CD4-positive, alpha-beta memory T cell (primary cell): ENCODE results near the gene BANF2. TPM values are rescaled to one million over a fixed set of nuclear protein-coding genes. Genes with fewer than 3 reads are reported as not detected.
A peak's percentile ranks its signal among the peaks of the same experiment; 100 is the strongest.
"Not testable (repeated sequence)": the region's sequence is repeated elsewhere in the genome, so short reads cannot be mapped to it uniquely, and the experiment has no call there.

Source experiments
- CTCF ChIA-PET: fragments of 350-600 bp; sonication (Branson Sonifier 250); formaldehyde crosslinking; loops from one replicate; lab custom pipeline; 2021; ENCODE audit warnings: inconsistent platforms; ENCODE audit not compliant: partially characterized antibody; lab: Charles Lee
- POLR2A ChIA-PET: fragments of 350-600 bp; sonication (Branson Sonifier 250); formaldehyde crosslinking; loops from one replicate; lab custom pipeline; 2021; ENCODE audit not compliant: partially characterized antibody; lab: Charles Lee
- DNase-seq, 5 donors: peaks; one replicate each; pipeline versions ENCODE4 v3.0.0 to v3.0.0-alpha.2; 2020 to 2022; ENCODE audit warnings: mixed read lengths in 1 of 5
- H3K27ac ChIP-seq: one replicate; pipeline ENCODE4 v1.7.0; 2013; ENCODE audit warnings: low read depth, low read length
- H3K27me3 ChIP-seq: 2 replicates; pipeline ENCODE4 v1.7.0; 2013; ENCODE audit warnings: mild to moderate bottlenecking, low read length, moderate library complexity; ENCODE audit not compliant: insufficient read depth
- H3K36me3 ChIP-seq: 2 replicates; pipeline ENCODE4 v1.7.0; 2013; ENCODE audit warnings: mild to moderate bottlenecking, low read length, moderate library complexity; ENCODE audit not compliant: insufficient read depth
- H3K4me1 ChIP-seq: 2 replicates; pipeline ENCODE4 v1.7.0; 2013; ENCODE audit warnings: mild to moderate bottlenecking, low read length, moderate library complexity; ENCODE audit not compliant: insufficient read depth
- H3K4me3 ChIP-seq, 2 donors: one replicate each; pipeline ENCODE4 v1.7.0; 2013; ENCODE audit warnings: low read length in 2 of 2, mild to moderate bottlenecking in 1 of 2
- H3K9me3 ChIP-seq, 2 donors: one replicate each; pipeline ENCODE4 v1.7.0; 2013; ENCODE audit warnings: low read length in 2 of 2, control low read depth in 1 of 2; ENCODE audit not compliant: control insufficient read depth in 1 of 2
- H3K27ac Mint-ChIP-seq, 7 donors: one replicate each; pipeline ENCODE4 v1.8.0; 2020 to 2021; ENCODE audit warnings: mixed read lengths in 7 of 7, mild to moderate bottlenecking in 6 of 7, inconsistent platforms in 3 of 7, moderate library complexity in 3 of 7
- H3K27me3 Mint-ChIP-seq, 2 donors: one replicate each; pipeline ENCODE4 v1.8.0; 2020 to 2021; ENCODE audit warnings: mixed read lengths in 2 of 2
- H3K36me3 Mint-ChIP-seq, 2 donors: one replicate each; pipeline ENCODE4 v1.8.0; 2020 to 2021; ENCODE audit warnings: mixed read lengths in 2 of 2, inconsistent platforms in 1 of 2, mild to moderate bottlenecking in 1 of 2
- H3K4me1 Mint-ChIP-seq, 4 donors: one replicate each; pipeline ENCODE4 v1.8.0; 2020 to 2021; ENCODE audit warnings: mixed read lengths in 4 of 4, mild to moderate bottlenecking in 1 of 4
- H3K4me3 Mint-ChIP-seq, 8 donors: one replicate each; pipeline ENCODE4 v1.8.0; 2020 to 2021; ENCODE audit warnings: mixed read lengths in 8 of 8, mild to moderate bottlenecking in 7 of 8, moderate library complexity in 6 of 8, inconsistent platforms in 3 of 8
- H3K9me3 Mint-ChIP-seq, 8 donors: one replicate each; pipeline ENCODE4 v1.8.0; 2020 to 2021; ENCODE audit warnings: mixed read lengths in 8 of 8, mild to moderate bottlenecking in 5 of 8, inconsistent platforms in 3 of 8, moderate library complexity in 1 of 8
- intact Hi-C: fragments of 100-400 bp; cut with micrococcal nuclease; formaldehyde crosslinking; loops from one replicate; pipeline ENCODE4 v1.15.1; 2023
- polyA plus RNA-seq, 2 donors: library from polyadenylated mRNA; unstranded; fragments of 300-500 nt; fragmentation: Illumina TruSeq; gene quantifications; one replicate each; pipeline ENCODE4 v1.2.3, GENCODE V29; 2021
- total RNA-seq, 2 experiments: library from RNA; stranded (reverse); gene quantifications; one replicate each; pipeline ENCODE4 v1.2.3, GENCODE V29; 2021

BANF2 gene
- total and polyA plus RNA-seq, 4 experiments from 2014 or later: not detected

- H3K27me3 ChIP-seq, CTCF ChIA-PET, H3K27me3 Mint-ChIP-seq, H3K9me3 Mint-ChIP-seq, H3K36me3 ChIP-seq, H3K9me3 ChIP-seq, DNase-seq, H3K4me3 ChIP-seq, H3K4me1 ChIP-seq, H3K27ac ChIP-seq, H3K4me3 Mint-ChIP-seq: not testable (repeated sequence)
- Mint-ChIP-seq H3K4me1 (peaks cover 10 to 29% (median 20%) of the 10 kb centered on the region in 4 donors), H3K36me3 (peaks cover 20 to 35% of the 10 kb centered on the region in 2 donors), H3K27ac (peak overlapping the region in 1 of 7 donors; percentile 72)
- POLR2A ChIA-PET: interaction anchor here (0.6 kb wide), 1 partner anchor 1121 kb away, joined by 3 read pairs; no protein-coding TSS in a partner anchor
- intact Hi-C loops: loop anchor here (10.0 kb wide), 1 partner anchor 235 kb away; no protein-coding TSS in a partner anchor
Measured at GRCh38 chr20:17659344-17659743, 40.4 kb upstream of the BANF2 start.

GRCh38 chr20:17659801-17660200 lies 40.0 kb upstream of the BANF2 start:
- H3K9me3 ChIP-seq: no peaks in the 10 kb centered on the region
- no peak for DNase-seq
- CTCF ChIA-PET: no interaction called here
- peak overlapping the region in 1 of 7 donors; percentile 72 for H3K27ac Mint-ChIP-seq
- POLR2A ChIA-PET: no interaction called here
- intact Hi-C loops: loop anchor here (10.0 kb wide), 1 partner anchor 235 kb away; no protein-coding TSS in a partner anchor
- H3K27ac ChIP-seq: no peak overlapping the region
- H3K27me3 Mint-ChIP-seq: no peaks in the 10 kb centered on the region
- H3K27me3 ChIP-seq: no peaks in the 10 kb centered on the region
- no peak overlapping the region for H3K4me3 ChIP-seq
- H3K4me1 ChIP-seq: peaks cover 9% of the 10 kb centered on the region
- peaks cover 0 to 4% (median 0%) of the 10 kb centered on the region in 8 donors for H3K9me3 Mint-ChIP-seq
- H3K4me3 Mint-ChIP-seq: no peak overlapping the region
- H3K4me1 Mint-ChIP-seq: peaks cover 12 to 33% (median 23%) of the 10 kb centered on the region in 4 donors
- peaks cover 20 to 35% of the 10 kb centered on the region in 2 donors for H3K36me3 Mint-ChIP-seq
- no peaks in the 10 kb centered on the region for H3K36me3 ChIP-seq

GRCh38 chr20:17660667-17661066 lies 39.1 kb upstream of the BANF2 start:
- no peak for DNase-seq
- no peak overlapping the region for H3K4me3 Mint-ChIP-seq
- Histone ChIP-seq H3K4me3 (no peak overlapping the region), H3K9me3 (no peaks in the 10 kb centered on the region), H3K27ac (no peak overlapping the region), H3K36me3 (no peaks in the 10 kb centered on the region), H3K4me1 (peaks cover 17% of the 10 kb centered on the region), H3K27me3 (no peaks in the 10 kb centered on the region)
- intact Hi-C loops: no loop called here
- ChIA-PET POLR2A (no interaction called here), CTCF (no interaction called here)
- peaks cover 15 to 39% (median 29%) of the 10 kb centered on the region in 4 donors for H3K4me1 Mint-ChIP-seq
- H3K36me3 Mint-ChIP-seq: peaks cover 20 to 35% of the 10 kb centered on the region in 2 donors
- no peaks in the 10 kb centered on the region for H3K27me3 Mint-ChIP-seq
- H3K27ac Mint-ChIP-seq: peak overlapping the region in 1 of 7 donors; percentile 64
- peaks cover 0 to 4% (median 0%) of the 10 kb centered on the region in 8 donors for H3K9me3 Mint-ChIP-seq

GRCh38 chr20:17661121-17661744 lies 38.5 kb upstream of the BANF2 start:
- no peak for DNase-seq

GRCh38 chr20:17662333-17663039 lies 37.3 kb upstream of the BANF2 start:
- H3K4me1 Mint-ChIP-seq: peaks cover 28 to 56% (median 44%) of the 10 kb centered on the region in 4 donors
- POLR2A ChIA-PET: no interaction called here
- no peak overlapping the region for H3K27ac ChIP-seq

More at GRCh38 chr20:17661121-17661744, 38.5 kb upstream of the BANF2 start:
- Histone ChIP-seq H3K4me1 (peaks cover 23% of the 10 kb centered on the region), H3K36me3 (no peaks in the 10 kb centered on the region), H3K27ac (no peak overlapping the region), H3K4me3 (no peak overlapping the region), H3K27me3 (no peaks in the 10 kb centered on the region), H3K9me3 (no peaks in the 10 kb centered on the region)
- ChIA-PET POLR2A (no interaction called here), CTCF (no interaction called here)
- Mint-ChIP-seq H3K36me3 (peaks cover 20 to 35% of the 10 kb centered on the region in 2 donors), H3K27ac (peak overlapping the region in 4 of 7 donors; percentile 7 to 57 (median 14)), H3K4me3 (no peak overlapping the region), H3K27me3 (no peaks in the 10 kb centered on the region), H3K4me1 (peaks cover 20 to 45% (median 34%) of the 10 kb centered on the region in 4 donors), H3K9me3 (peaks cover 0 to 4% (median 0%) of the 10 kb centered on the region in 8 donors)
- intact Hi-C loops: no loop called here

GRCh38 chr20:17663040-17663399 lies 36.7 kb upstream of the BANF2 start:
- Histone ChIP-seq H3K4me1 (peaks cover 28% of the 10 kb centered on the region), H3K36me3 (no peaks in the 10 kb centered on the region), H3K27me3 (no peaks in the 10 kb centered on the region), H3K4me3 (no peak overlapping the region), H3K27ac (no peak overlapping the region), H3K9me3 (no peaks in the 10 kb centered on the region)
- intact Hi-C loops: no loop called here
- H3K36me3 Mint-ChIP-seq: peaks cover 16 to 21% of the 10 kb centered on the region in 2 donors
- no peaks in the 10 kb centered on the region for H3K27me3 Mint-ChIP-seq
- ChIA-PET POLR2A (no interaction called here), CTCF (interaction anchor here (1.0 kb wide), 1 partner anchor 19 kb away, joined by 3 read pairs; the partner anchor contains the start of gene RRBP1)
- H3K27ac Mint-ChIP-seq: no peak overlapping the region
- peaks cover 0 to 4% (median 0%) of the 10 kb centered on the region in 8 donors for H3K9me3 Mint-ChIP-seq
- H3K4me3 Mint-ChIP-seq: no peak overlapping the region
- peaks cover 28 to 58% (median 45%) of the 10 kb centered on the region in 4 donors for H3K4me1 Mint-ChIP-seq
- DNase-seq: no peak

More at GRCh38 chr20:17662333-17663039, 37.3 kb upstream of the BANF2 start:
- intact Hi-C loops: no loop called here
- Mint-ChIP-seq H3K4me3 (peak overlapping the region in 1 of 8 donors; percentile 4), H3K27ac (peak overlapping the region in 3 of 7 donors; percentile 32 to 73 (median 46)), H3K9me3 (peaks cover 0 to 4% (median 0%) of the 10 kb centered on the region in 8 donors), H3K36me3 (peaks cover 18 to 26% of the 10 kb centered on the region in 2 donors), H3K27me3 (no peaks in the 10 kb centered on the region)
- H3K4me1 ChIP-seq: peaks cover 28% of the 10 kb centered on the region
- H3K36me3 ChIP-seq: no peaks in the 10 kb centered on the region
- CTCF ChIA-PET: interaction anchor here (1.0 kb wide), 1 partner anchor 20 kb away, joined by 3 read pairs; the partner anchor contains the start of gene RRBP1
- H3K27me3 ChIP-seq: no peaks in the 10 kb centered on the region
- no peak overlapping the region for H3K4me3 ChIP-seq
- no peak for DNase-seq
- H3K9me3 ChIP-seq: no peaks in the 10 kb centered on the region

- no peak overlapping the region for H3K27ac ChIP-seq
- Mint-ChIP-seq H3K27ac (peak overlapping the region in 2 of 7 donors; percentile 1 to 23), H3K4me3 (no peak overlapping the region), H3K27me3 (no peaks in the 10 kb centered on the region), H3K4me1 (peaks cover 28 to 63% (median 45%) of the 10 kb centered on the region in 4 donors), H3K9me3 (peaks cover 0 to 4% (median 0%) of the 10 kb centered on the region in 8 donors), H3K36me3 (peaks cover 14 to 16% of the 10 kb centered on the region in 2 donors)
- no peak for DNase-seq
- H3K36me3 ChIP-seq: no peaks in the 10 kb centered on the region
- intact Hi-C loops: no loop called here
- H3K4me3 ChIP-seq: no peak overlapping the region
- H3K9me3 ChIP-seq: no peaks in the 10 kb centered on the region
- peaks cover 28% of the 10 kb centered on the region for H3K4me1 ChIP-seq
- POLR2A ChIA-PET: no interaction called here
- H3K27me3 ChIP-seq: no peaks in the 10 kb centered on the region
- CTCF ChIA-PET: no interaction called here
Measured at GRCh38 chr20:17663486-17663885, 36.3 kb upstream of the BANF2 start.
